H1 (cell line): ENCODE results near the gene GCHFR. TPM values are rescaled to one million over a fixed set of nuclear protein-coding genes. Genes with fewer than 3 reads are reported as not detected.

Experiments used
- CHD7 ChIP-seq: fragments of 300-600 bp; sonication (generic); IDR thresholded peaks from 2 replicates; pipeline ENCODE4 v1.7.1; 2012; ENCODE audit warnings: low read length, moderate library complexity, mild to moderate bottlenecking, inconsistent platforms; ENCODE audit not compliant: insufficient replicate concordance
- CTCF ChIP-seq, 3 experiments: IDR thresholded peaks; 1 replicate in 2 of 3; 2 replicates in 1 of 3; pipeline versions ENCODE4 v1.5.1 to v1.6.1; 2011; ENCODE audit warnings: low read length in 3 of 3, mild to moderate bottlenecking in 3 of 3, inconsistent platforms in 2 of 3, low read depth in 1 of 3, moderate library complexity in 1 of 3; ENCODE audit not compliant: insufficient read depth in 1 of 3; ENCODE audit errors: control extremely low read depth in 1 of 3
- EZH2 ChIP-seq: fragments of 200-600 bp; sonication (generic); IDR thresholded peaks from 2 replicates; pipeline ENCODE4 v1.7.1; 2012; ENCODE audit warnings: low read depth, mild to moderate bottlenecking, moderate library complexity, low read length, inconsistent platforms; ENCODE audit not compliant: severe bottlenecking
- JUN ChIP-seq: IDR thresholded peaks from 2 replicates; pipeline ENCODE4 v1.6.1; 2011; ENCODE audit warnings: low read depth, mild to moderate bottlenecking, improper control_type of control experiment, low read length
- RXRA ChIP-seq: IDR thresholded peaks from 2 replicates; pipeline ENCODE4 v1.6.1; 2011; ENCODE audit warnings: low read depth, mild to moderate bottlenecking, low read length, moderate library complexity; ENCODE audit not compliant: insufficient read depth
- SIX5 ChIP-seq: IDR thresholded peaks from 2 replicates; pipeline ENCODE4 v1.6.1; 2011; ENCODE audit warnings: mild to moderate bottlenecking, low read depth, low read length
- TAF1 ChIP-seq: IDR thresholded peaks from 2 replicates; pipeline ENCODE4 v1.6.1; 2011; ENCODE audit warnings: mild to moderate bottlenecking, low read depth, low read length
- ZNF274 ChIP-seq: IDR thresholded peaks from 2 replicates; pipeline ENCODE4 v1.7.0; 2012; ENCODE audit warnings: low read length, borderline replicate concordance; ENCODE audit errors: extremely low read depth
- polyA plus RNA-seq, 7 experiments: library from polyadenylated mRNA; depleted of rRNA in 3 of 7; stranded (reverse) in 5 of 7; unstranded in 2 of 7; fragments of >200 nt in 5 of 7; fragments of 200-250 nt in 2 of 7; gene quantifications; 1 replicate in 5 of 7; 2 replicates in 1 of 7; 4 replicates in 1 of 7; pipeline versions ENCODE4 v1.2.1 to v1.2.3, GENCODE V29; 2011 to 2013; ENCODE audit warnings: missing spikeins in 2 of 7, mixed read lengths in 2 of 7
- total RNA-seq: library from RNA; stranded (reverse); fragmentation: NEBNext Ultra II Directional; extraction: Animal tissue kit (Norgen Biotek cat#: 25700); gene quantifications from 2 replicates; pipeline ENCODE4 v1.2.1, GENCODE V29; 2021

GCHFR gene
- total and polyA plus RNA-seq, 2 of the 8 experiments (the other 6 are each of a cell fraction or from before 2014, with no cell fraction given) = 25.9 to 81.5 TPM

- no peak for TF ChIP-seq CHD7
- TF ChIP-seq CTCF (IDR thresholded peaks at IDR 0.05; ENCODE audit: control extremely low read depth in 1 of 3, insufficient read depth in 1 of 3, low read depth in 1 of 3, low read length in 3 of 3) = no peak
- no peak for TF ChIP-seq JUN
- TF ChIP-seq TAF1 = no peak
- TF ChIP-seq RXRA = no peak
- TF ChIP-seq EZH2 = no peak
- no peak for TF ChIP-seq SIX5
- no peak for TF ChIP-seq ZNF274
These were observed 7.4 kb downstream of the GCHFR start (continued) for GRCh38 chr15:40771242-40771641.
